Hepatocyte (in vitro differentiated cells): ENCODE measurements around the gene PRELID1. TPM values are rescaled to one million over a fixed set of nuclear protein-coding genes. Genes with fewer than 3 reads are reported as not detected.
A peak's percentile ranks its signal among the peaks of the same experiment; 100 is the strongest.

Experiments
- DNase-seq: peaks from one replicate; pipeline ENCODE4 v3.0.0-alpha.2; 2016; ENCODE audit warnings: low spot score
- H2AFZ ChIP-seq: fragments of 200-600 bp; sonication (generic); 2 replicates; pipeline ENCODE4 v1.6.0; 2016; ENCODE audit warnings: antibody characterized with exemption, mild to moderate bottlenecking
- H3K27ac ChIP-seq: fragments of 200-600 bp; sonication (generic); 2 replicates; pipeline ENCODE4 v1.5.1; 2016; ENCODE audit warnings: mild to moderate bottlenecking
- H3K27me3 ChIP-seq: fragments of 200-600 bp; sonication (generic); 2 replicates; pipeline ENCODE4 v1.6.1; 2016
- H3K36me3 ChIP-seq: fragments of 200-600 bp; sonication (generic); replicated peaks from 2 replicates; pipeline ENCODE4 v1.5.1; 2016; ENCODE audit warnings: low read depth; ENCODE audit not compliant: insufficient read depth
- H3K4me1 ChIP-seq: fragments of 200-600 bp; sonication (generic); 2 replicates; pipeline ENCODE4 v1.5.1; 2016; ENCODE audit warnings: mild to moderate bottlenecking, moderate library complexity; ENCODE audit not compliant: insufficient read depth
- H3K4me2 ChIP-seq: fragments of 200-600 bp; sonication (generic); 2 replicates; pipeline ENCODE4 v1.6.0; 2016
- H3K4me3 ChIP-seq: fragments of 200-600 bp; sonication (generic); 2 replicates; pipeline ENCODE4 v1.5.1; 2016; ENCODE audit warnings: mild to moderate bottlenecking
- H3K79me2 ChIP-seq: fragments of 200-600 bp; sonication (generic); 2 replicates; pipeline ENCODE4 v1.6.0; 2017; ENCODE audit warnings: mild to moderate bottlenecking
- H3K9me2 ChIP-seq: fragments of 200-600 bp; sonication (generic); replicated peaks from 2 replicates; pipeline ENCODE4 v1.6.0; 2017; ENCODE audit warnings: mild to moderate bottlenecking; ENCODE audit not compliant: insufficient read depth
- H3K9me3 ChIP-seq: fragments of 200-600 bp; sonication (generic); 2 replicates; pipeline ENCODE4 v1.5.1; 2016; ENCODE audit warnings: low read depth, mild to moderate bottlenecking
- H4K20me1 ChIP-seq: fragments of 200-600 bp; sonication (generic); 2 replicates; pipeline ENCODE4 v1.6.0; 2016; ENCODE audit warnings: mild to moderate bottlenecking; ENCODE audit not compliant: insufficient read depth, poor library complexity, severe bottlenecking
- CTCF ChIP-seq: fragments of 200-600 bp; sonication (generic); IDR thresholded peaks from 2 replicates; pipeline ENCODE4 v1.5.1; 2016; ENCODE audit warnings: antibody characterized with exemption, mild to moderate bottlenecking; ENCODE audit not compliant: poor library complexity
- EZH2 ChIP-seq: fragments of 200-600 bp; sonication (generic); IDR thresholded peaks from 2 replicates; pipeline ENCODE4 v1.6.1; 2016; ENCODE audit warnings: antibody characterized with exemption, mild to moderate bottlenecking, borderline replicate concordance
- EZH2phosphoT487 ChIP-seq: fragments of 200-600 bp; sonication (generic); IDR thresholded peaks from one replicate; pipeline ENCODE4 v1.6.1; 2018; ENCODE audit warnings: antibody characterized with exemption, mild to moderate bottlenecking, low read depth, moderate library complexity; ENCODE audit not compliant: unreplicated experiment, severe bottlenecking
- WGBS: methylation state at CpG from one replicate; pipeline ENCODE4 v1.1.6; 2016; ENCODE audit warnings: low lambda C conversion rate; ENCODE audit errors: missing lambda C conversion rate; 5-methylcytosine and 5-hydroxymethylcytosine counted together
- polyA plus RNA-seq: library from polyadenylated mRNA; unstranded; fragments of >200 nt; fragmentation: Nextera tagmentation; extraction: Ambion mirVana; gene quantifications from 2 replicates; pipeline ENCODE4 v1.2.1, GENCODE V29; 2016
- total RNA-seq: library from RNA; depleted of rRNA; stranded (reverse); fragments of >200 nt; gene quantifications from 2 replicates; pipeline ENCODE4 v1.2.3, GENCODE V29; 2014

Gene PRELID1
- total and polyA plus RNA-seq, 2 experiments from 2014 or later, result 228 to 282 TPM

- no peaks in the 10 kb centered on the region for H3K36me3 ChIP-seq
- H4K20me1 ChIP-seq, result peaks cover 13% of the 10 kb centered on the region
- H3K4me2 ChIP-seq, result peak overlapping the region; percentile 95
- H3K27me3 ChIP-seq, result no peaks in the 10 kb centered on the region
- peaks cover 32% of the 10 kb centered on the region for H3K4me1 ChIP-seq
- no peak overlapping the region for H2AFZ ChIP-seq
- H3K9me3 ChIP-seq, result no peaks in the 10 kb centered on the region
- TF ChIP-seq CTCF (peak; percentile 10), EZH2 (no peak)
- peak; percentile 77 for DNase-seq
- peak overlapping the region; percentile 91 for H3K27ac ChIP-seq
- no peak overlapping the region for H3K4me3 ChIP-seq
- WGBS, result 65% methylated on average over 4 of the region's 4 CpGs
- H3K9me2 ChIP-seq, result no peaks in the 10 kb centered on the region
- peaks cover 39% of the 10 kb centered on the region for H3K79me2 ChIP-seq
Measured at GRCh38 chr5:177300236-177300880, 3.2 kb upstream of the PRELID1 start.

- Histone ChIP-seq H3K36me3 (no peaks in the 10 kb centered on the region), H3K9me3 (no peaks in the 10 kb centered on the region), H3K4me1 (peaks cover 37% of the 10 kb centered on the region), H3K27ac (peak overlapping the region; percentile 91), H2AFZ (no peak overlapping the region), H3K79me2 (peaks cover 45% of the 10 kb centered on the region), H3K27me3 (no peaks in the 10 kb centered on the region), H3K4me2 (peak overlapping the region; percentile 95), H3K4me3 (no peak overlapping the region), H4K20me1 (peaks cover 17% of the 10 kb centered on the region), H3K9me2 (no peaks in the 10 kb centered on the region)
- no peak for DNase-seq
- TF ChIP-seq EZH2, result no peak
- TF ChIP-seq EZH2phosphoT487, result no peak
- no peak for TF ChIP-seq CTCF
- WGBS, result 90% methylated on average over 2 of the region's 2 CpGs
Measured at GRCh38 chr5:177300951-177301350, 2.6 kb upstream of the PRELID1 start.

GRCh38 chr5:177301503-177302165, 2.0 kb upstream of the PRELID1 start:
- Histone ChIP-seq H4K20me1 (peaks cover 17% of the 10 kb centered on the region), H3K4me3 (no peak overlapping the region), H2AFZ (no peak overlapping the region), H3K9me3 (no peaks in the 10 kb centered on the region), H3K4me1 (peaks cover 37% of the 10 kb centered on the region), H3K9me2 (no peaks in the 10 kb centered on the region), H3K27ac (peak overlapping the region; percentile 91), H3K79me2 (peaks cover 47% of the 10 kb centered on the region), H3K36me3 (no peaks in the 10 kb centered on the region), H3K27me3 (no peaks in the 10 kb centered on the region), H3K4me2 (peak overlapping the region; percentile 95)
- DNase-seq, result no peak
- TF ChIP-seq EZH2 (no peak), CTCF (no peak), EZH2phosphoT487 (no peak)
- 77% methylated on average over 7 of the region's 7 CpGs for WGBS
